Measurements from ENCODE around the gene RAB11FIP3.
"Not testable (repeated sequence)": the region's sequence is repeated elsewhere in the genome, so short reads cannot be mapped to it uniquely, and the experiment has no call there.

DNA sequence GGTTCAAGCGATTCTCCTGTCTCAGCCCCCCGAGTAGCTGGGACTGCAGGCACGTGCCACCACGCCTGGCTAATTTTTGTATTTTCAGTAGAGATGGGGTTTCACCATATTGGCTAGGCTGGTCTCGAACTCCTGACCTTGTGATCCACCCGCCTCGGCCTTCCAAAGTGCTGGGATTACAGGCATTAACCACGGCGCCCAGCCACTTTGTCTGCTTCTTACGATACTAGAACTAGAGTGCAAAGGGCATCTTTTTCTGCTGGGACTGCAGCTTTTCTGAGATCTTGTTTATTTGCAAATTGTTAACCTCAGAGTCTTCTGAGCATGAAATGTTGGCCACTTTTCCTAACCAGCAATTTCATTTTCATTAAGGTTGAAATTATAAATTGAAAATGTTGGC is 52.8 kb downstream of the RAB11FIP3 start:
- TF ChIP-seq CTCF (conservative IDR thresholded peaks at IDR 0.05); ZFX (IDR thresholded peaks at IDR 0.05): not testable (repeated sequence)

Measured in C4-2B (cell line).